HG02798 (cell line): Measurements from ENCODE around the gene STX8.
"Not testable (repeated sequence)": the region's sequence is repeated elsewhere in the genome, so short reads cannot be mapped to it uniquely, and the experiment has no call there.

Experiments used
- ATAC-seq: cut with Tn5 transposase; IDR thresholded peaks from one replicate; pipeline ENCODE4 v1.9.1; 2021; ENCODE audit warnings: mild to moderate bottlenecking; ENCODE audit not compliant: unreplicated experiment, poor library complexity

Gene STX8, protein sequence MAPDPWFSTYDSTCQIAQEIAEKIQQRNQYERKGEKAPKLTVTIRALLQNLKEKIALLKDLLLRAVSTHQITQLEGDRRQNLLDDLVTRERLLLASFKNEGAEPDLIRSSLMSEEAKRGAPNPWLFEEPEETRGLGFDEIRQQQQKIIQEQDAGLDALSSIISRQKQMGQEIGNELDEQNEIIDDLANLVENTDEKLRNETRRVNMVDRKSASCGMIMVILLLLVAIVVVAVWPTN

DNA sequence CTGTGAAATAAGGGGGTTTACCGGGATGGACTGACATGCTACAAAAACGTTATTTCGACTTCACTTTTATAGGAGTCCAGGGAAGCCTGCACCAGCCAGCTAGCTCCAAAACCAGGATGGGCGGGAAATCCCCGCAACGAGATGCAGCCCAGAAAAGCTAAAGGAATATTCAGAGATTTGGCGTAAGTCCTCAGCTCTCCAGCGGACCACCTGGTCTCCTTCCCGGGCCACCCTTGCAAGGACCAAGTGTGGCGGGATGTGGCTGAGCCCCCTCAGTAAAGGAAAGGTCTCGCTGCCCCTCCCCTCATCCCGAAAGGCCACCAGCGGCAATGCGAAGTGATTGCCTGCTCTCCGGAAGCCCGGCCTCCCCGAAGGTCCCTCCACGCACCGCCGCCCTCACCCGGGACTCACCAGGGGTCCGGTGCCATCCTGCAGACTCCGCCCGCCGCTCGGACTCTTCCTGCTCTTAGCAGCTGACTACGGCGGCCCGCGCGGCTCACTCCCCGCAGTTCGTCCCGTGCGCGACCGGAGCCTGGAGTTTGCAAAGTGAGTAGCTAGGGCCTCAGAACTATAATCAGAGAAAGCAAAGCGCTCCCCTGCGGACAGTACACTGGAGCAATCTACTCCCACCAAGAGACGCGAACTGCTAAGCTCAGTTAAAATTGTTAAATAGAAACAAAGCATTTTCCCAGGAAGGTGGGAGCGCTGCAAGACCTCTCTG is at the start of gene STX8:
Gene STX8, minus strand, starts transcription at position 440 of the 721 bp plus-strand sequence. Its CDS starts 12 bp downstream, at position 428.
- peak; percentile 89 for ATAC-seq

DNA sequence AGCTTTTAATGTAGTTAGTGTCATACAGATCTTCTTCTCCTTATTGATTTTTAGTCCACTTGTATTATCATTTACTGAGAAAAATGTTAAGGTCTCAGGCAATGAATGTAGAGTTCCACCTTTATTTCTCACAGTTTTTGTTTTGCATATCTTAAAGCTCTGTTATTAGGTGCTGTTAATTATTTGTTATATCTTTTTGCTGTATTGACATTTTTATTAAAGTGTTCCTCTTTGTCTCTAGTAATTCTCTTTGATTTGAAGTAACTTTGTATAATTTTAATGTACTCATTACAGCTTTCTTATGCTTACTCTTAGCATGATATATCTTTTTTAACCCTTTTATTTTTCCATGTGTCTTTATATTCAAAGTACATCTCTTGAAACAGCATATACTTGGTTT is 47.3 kb upstream of the STX8 start:
- ATAC-seq: no peak

DNA sequence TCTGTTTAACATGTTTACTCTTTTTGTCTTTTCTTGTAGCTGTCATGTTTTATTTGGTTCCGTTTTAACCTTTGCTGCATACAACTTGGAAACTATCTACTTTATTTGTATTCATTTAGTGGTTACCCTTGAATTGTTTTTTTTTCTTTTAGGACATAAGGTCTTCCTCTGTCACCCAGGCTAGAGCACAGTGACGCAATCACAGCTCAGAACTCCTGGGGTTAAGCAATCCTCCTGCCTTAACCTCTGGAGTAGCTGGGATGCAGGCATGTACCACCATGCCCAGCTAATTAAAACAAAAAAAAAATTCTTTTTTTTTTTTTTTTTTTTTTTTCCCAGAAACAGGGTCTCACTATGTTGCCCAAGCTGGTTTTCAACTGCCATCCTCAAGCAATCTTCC is 39.9 kb upstream of the STX8 start:
- no peak for ATAC-seq

DNA sequence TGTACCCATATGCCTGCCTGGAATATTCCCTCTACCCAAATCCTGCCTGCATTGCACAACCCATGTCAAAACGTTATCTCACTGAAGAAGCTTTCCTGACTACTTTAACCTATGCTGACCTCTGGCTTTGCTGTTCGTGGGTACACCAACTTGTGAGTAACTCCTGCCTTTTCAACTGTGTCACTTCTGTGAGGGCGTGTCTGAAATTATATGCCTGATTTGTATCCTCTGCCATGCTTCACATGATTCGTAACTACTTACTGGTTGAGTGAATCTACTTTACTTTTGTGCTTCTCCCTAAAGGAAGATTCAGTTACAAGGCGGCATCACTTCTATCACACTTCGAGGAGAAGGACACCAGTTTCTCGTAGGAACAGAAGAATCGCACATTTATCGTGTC is 36.4 kb upstream of the STX8 start:
- ATAC-seq: no peak

DNA sequence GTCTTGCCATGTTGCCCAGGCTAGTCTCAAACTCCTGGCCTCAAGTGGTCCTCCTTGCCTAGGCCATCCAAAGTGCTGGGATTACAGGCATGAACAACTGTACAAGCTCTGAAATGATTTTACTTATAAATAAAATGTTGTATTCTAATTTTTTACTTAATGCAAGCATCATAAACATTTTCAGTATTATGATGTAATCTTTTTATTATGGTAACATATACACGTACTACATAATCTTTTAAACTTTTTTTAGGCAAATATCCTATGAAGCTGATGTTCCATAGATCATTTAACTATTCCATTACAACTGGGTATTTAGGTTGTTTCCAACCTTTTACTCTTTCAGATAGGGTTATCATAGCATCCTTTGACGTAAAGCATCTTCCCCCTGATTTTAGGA is 35.9 kb upstream of the STX8 start:
- no peak for ATAC-seq

DNA sequence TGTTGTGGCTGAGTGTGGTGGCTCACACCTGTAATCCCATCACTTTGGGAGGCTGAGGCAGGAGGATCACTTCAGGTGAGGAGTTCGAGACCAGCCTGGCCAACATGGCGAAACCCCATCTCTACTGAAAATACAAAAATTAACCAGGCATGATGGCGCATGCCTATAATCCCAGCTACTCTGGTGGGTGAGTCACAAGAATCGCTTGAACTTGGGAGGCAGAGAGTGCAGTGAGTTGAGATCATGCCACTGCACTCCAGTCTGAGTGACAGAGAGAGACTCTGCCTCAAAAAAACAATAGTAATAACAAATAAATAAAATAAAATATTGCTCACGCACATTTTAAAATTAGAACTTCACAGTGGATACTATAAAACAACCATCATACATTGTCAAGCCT is 31.4 kb upstream of the STX8 start:
- ATAC-seq: not testable (repeated sequence)

DNA sequence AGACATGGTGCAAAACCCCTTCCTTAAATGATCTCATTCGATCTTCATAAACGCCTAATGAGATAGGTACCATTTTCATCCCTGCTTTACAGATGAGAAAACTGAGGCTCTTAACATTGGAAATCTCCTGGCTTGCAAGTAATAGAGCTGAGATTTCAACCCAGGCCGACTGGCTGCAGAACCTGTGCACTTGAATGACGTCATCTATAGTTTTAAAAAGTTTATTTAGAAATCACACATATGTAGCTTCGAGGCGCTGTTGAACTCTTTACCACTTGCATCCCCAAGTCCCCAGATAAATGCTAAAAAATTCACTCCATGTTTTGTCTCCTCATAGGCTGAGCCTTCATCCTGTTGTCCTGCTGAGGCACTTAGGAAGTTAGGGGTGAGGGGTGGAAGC is 30.8 kb upstream of the STX8 start:
- ATAC-seq: no peak

DNA sequence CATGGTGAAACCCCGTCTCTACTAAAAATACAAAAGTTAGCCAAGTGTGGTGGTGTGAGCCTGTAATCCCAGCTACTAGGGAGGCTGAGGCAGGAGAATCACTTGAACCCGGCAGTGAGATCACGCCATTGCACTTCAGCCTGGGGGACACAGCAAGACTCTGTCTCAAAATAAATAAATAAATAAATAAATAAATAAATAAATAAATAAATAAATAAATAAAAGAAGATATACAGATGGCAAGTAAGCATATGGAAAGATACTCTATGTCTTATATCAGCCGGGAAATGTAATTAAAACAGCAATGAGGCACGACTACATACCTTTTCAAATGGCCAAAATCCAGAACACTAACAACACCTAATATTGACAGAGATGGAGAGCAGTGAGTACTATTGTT is 29.0 kb upstream of the STX8 start:
- not testable (repeated sequence) for ATAC-seq

DNA sequence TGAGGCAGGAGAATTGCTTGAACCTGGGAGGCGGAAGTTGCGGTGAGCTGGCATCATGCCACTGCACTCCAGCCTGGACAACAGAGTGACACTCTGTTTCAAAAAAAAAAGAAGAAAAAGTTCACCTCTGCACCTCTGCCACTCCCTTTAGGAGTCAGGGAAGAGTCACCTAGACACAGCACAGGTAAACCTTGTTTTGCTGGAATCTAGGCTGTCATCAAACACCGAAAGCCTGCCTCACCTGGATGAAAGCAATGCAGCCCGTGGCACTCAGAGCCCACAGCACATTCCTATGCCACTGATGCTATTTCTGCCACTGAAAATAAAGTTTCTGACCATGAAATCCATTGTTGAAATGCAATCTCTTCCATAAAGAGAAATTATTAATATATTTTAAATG is 23.0 kb upstream of the STX8 start:
- ATAC-seq: no peak

DNA sequence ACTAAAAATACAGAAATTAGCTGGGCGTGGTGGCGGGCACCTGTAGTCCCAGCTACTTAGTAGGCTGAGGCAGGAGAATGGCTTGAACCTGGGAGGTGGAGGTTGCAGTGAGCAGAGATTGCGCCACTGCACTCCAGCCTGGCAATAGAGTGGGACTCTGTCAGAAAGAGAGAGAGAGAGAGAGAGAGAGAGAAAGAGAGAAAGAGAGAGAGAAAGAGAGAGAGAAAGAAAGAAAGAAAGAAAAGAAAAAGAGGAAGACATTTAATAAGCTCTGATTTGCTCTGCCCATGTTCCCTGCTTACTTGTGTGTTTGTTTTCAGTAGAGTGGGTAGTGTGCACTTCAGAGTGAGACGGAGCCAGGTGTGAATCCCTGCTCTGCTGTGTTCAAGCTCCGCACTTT is 22.0 kb upstream of the STX8 start:
- not testable (repeated sequence) for ATAC-seq

DNA sequence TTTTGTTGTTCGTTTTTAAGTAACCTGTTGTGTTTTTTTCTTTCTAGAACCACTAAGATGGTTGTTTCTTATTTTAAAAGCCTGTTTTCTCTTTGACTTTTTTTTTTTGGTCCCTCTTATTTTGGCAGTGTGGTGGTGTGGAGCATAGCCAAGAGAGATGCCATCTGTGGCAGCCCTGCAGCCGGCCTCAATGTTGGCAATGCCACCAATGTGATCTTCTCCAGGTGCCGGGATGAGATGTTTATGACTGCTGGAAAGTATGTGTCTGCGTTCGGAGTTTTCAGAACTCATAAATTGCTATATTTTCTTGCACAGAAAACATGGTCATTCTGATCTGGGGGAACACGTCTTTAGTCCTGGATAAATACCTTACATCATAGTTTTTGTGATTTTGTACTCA is 18.4 kb upstream of the STX8 start:
- no peak for ATAC-seq

DNA sequence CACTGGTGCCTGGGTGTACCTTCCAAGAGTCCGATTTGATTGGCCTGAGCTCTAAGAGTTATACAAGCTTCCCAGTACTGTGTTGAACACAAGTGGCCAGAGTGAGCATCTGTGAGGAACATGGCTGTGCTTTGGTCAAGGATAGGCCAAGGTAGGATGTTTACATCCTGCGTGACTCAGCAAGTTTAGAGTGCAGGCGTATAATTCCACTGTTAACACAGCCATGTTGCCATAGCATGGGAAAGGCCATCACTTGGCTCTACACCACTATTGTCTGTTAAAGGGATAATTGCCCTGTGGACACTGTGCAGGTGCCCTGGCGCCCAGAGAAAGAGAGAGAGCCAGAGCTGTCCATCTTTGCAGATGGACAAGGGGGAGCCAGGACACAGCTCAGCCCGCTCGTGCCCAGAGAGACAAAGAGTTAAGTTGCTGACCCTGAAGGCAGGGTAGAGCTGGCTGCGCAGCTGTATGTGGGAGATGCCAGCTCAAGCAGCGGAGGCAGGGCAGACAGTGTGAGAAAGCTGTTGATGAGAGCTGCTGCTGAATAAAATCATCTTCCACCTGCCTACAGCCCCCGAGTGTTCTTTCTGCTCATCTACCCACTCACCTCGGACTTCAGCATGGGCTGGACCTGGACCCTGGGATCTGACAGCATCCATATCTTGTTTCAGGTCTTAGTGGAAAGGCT is 12.5 kb upstream of the STX8 start:
- ATAC-seq: no peak

DNA sequence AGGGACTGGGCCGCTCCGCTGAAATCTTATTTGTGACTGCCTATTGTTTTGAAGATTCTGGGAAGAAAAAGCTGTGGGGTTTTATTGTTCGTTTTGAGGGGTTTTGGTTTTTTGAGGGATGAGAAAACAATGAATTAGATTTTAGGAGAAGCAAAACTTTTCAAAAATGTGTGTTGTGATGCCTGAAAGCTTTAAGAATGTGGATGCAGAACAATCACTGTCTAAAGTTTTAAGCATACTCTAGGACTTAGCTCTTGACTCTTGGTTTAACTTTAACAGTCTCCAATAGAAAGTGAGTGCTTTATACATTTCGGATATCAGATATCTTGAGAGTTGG is 1.7 kb upstream of the STX8 start:
- no peak for ATAC-seq

DNA sequence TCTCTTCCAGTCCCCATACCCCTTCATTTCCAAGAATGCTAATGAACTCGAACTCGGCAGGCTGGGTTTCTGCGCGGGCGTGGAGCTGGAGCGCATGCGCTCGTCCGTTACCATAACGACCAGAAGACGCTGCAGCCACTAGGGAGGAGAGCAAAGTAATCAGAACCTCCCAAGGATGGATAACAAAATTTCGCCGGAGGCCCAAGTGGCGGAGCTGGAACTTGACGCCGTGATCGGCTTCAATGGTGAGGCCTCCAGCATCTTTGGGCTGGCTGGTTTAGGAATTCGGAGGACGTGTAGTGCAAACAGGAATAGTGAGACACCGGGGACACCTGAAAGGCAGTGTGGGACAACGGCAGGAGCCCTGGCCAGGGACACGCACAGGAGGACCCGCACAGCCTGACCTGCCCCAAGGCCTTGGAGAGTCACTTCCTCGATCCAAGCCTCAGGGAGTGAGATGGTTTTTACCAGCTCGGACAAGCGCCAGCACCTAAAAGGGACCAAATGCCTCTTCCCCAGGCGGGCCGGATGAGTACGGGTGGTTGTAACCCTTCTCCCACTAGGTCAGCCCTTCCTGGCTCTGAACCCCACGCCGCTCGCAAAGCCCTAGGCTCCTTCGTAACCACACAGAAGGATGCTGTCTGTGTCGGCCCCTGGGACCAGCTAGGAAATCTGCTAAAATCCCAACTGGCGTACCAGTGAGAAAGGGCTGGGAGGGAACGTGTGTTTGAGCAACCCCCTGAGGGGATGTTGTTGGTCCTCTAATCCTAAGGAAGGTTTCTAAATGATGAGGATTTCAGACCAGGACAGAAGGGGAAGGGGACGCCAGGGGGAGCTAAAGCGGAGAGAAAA is 1.1 kb upstream of the STX8 start, which contains the start of gene CFAP52:
Gene CFAP52, plus strand, starts transcription at position 122 of the 852 bp plus-strand sequence. Its CDS starts 54 bp downstream, at position 176.
- peak; percentile 52 for ATAC-seq

DNA sequence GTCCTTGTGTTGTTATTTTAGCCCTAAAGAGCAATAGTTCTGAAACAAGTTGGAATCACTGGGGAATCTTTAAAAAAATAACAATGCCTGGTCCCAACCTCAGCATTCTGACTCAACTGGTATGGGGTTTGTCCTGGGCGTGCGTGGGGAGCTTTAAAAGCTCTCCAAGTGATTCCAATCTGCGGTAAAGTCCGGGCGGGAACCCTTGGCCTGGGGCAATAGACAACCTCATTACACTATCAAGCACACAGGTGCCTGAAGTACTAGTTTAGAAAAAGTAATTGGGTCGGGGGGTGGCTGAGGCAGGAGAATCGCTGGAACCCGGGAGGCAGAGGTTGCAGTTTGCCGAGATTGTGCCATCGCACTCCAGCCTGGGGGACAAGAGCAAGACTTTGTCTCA is 4.4 kb downstream of the STX8 start:
- ATAC-seq: no peak

DNA sequence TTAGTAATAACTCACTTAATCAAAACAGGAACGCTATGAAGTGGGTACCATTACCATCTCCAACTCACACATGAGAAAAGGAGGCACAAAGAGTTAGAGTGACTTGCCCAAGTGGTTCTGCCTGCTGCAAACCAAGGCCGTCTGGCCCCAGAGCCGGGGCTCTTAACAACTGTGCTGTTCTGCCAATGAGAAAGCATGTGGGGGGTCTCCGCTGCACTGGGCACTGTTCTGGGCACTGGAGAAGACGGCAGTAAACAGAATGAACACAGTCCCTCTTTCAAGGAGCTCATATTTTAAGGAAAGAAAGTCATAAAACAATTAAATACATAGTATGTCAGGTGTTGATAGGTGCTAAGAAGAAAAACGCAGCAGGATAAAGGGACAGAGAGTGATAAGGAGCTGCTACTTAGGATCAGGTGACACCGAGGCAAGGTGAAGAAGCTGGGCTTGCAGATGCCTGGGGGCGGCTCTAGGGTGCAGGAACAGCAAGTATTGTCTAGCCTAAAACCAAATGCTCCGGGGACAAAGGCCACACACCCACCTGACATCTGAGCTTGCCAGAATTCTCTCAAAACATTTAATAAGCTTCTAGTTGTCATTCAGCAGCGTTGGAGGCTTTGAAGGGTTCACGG is 6.5 kb downstream of the STX8 start:
- ATAC-seq: no peak

DNA sequence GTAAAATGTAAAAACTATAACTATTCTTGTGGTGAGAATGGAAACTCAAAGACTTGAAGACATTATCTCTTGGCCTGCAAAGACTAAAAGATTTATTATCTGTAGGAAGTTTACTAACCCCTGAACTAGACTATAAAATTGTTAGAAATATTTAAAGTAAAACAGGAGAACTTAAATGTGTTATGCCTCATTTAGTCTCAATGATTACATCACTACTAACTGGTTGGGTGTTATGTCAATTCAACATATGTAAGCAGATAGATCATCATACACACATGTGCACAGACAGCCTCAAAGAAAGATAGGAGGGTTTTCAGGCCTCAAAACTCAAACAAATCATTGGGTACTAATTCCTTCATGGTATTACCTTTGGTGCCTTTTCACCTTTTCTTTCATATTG is 7.6 kb downstream of the STX8 start:
- ATAC-seq: no peak

DNA sequence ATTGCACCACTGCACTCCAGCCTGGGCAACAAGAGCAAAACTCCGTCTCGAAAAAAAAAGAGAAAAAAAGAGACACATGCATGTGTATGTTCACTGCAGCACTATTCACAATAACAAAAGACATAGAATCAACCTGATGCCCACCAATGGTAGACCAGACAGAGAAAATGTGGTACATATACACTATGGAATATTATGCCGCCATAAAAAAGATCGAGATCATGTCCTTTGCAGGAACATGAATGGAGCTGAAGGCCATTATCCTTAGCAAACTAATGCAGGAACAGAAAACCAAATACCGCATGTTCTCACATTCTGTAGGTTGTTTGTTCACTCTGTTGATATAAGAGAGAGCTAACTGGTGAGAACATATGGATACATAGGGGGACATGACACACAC is 8.9 kb downstream of the STX8 start:
- not testable (repeated sequence) for ATAC-seq

DNA sequence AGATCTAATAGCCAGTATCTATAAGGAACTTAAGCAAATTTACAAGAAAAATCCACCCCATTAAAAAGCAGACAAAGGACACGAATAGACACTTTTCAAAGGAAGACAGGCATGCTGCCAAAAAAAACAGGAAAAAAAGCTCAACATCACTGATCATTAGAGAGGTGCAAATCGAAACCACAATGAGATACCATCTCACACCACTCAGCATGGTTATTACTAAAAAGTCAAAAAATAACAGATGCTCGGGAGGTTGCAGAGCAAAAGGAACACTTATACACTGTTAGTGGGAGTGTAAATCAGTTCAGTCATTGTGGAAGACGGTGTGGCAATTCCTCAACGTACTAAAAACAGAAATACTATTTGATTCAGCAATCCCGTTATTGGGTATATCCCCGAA is 9.6 kb downstream of the STX8 start:
- no peak for ATAC-seq

DNA sequence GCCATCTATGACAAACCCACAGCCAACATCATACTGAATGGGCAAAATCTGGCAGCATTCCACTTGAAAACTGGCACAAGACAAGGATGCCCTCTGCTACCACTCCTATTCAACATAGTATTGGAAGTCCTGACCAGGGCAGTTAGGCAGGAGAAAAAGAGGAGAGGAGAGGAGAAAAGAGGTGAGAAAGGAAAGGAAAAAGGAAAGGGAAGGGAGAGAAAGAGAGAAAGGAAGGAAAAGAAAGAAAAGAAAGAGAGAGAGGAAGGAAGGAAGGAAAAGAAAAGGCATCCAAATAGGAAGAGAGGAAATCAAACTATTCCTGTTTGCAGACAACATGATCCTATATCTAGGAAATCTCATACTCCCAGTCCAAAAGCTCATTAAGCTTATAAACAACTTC is 11.5 kb downstream of the STX8 start:
- ATAC-seq: no peak
